T-helper 2 cell treated with Interferon-gamma antibody and Interleukin-4, amounts not matched to agents 5 μg/mL and 100 μg/mL, for 36 hours (primary cell): ENCODE measurements around the gene MXRA5.
"Not testable (repeated sequence)": the region's sequence is repeated elsewhere in the genome, so short reads cannot be mapped to it uniquely, and the experiment has no call there.

Experiments used
- DNase-seq: peaks from one replicate; pipeline ENCODE4 v3.0.0; 2021; ENCODE audit warnings: low spot score
- H3K27ac Mint-ChIP-seq: one replicate; pipeline ENCODE4 v1.8.0; 2021; ENCODE audit warnings: mild to moderate bottlenecking, mixed read lengths
- H3K27me3 Mint-ChIP-seq: one replicate; pipeline ENCODE4 v1.8.0; 2021; ENCODE audit warnings: low read depth, mixed read lengths
- H3K36me3 Mint-ChIP-seq: one replicate; pipeline ENCODE4 v1.8.0; 2021; ENCODE audit warnings: low read depth, mixed read lengths
- H3K4me1 Mint-ChIP-seq: one replicate; pipeline ENCODE4 v1.8.0; 2021; ENCODE audit warnings: low read depth, mixed read lengths
- H3K4me3 Mint-ChIP-seq: one replicate; pipeline ENCODE4 v1.8.0; 2022; ENCODE audit warnings: mild to moderate bottlenecking, moderate library complexity, mixed read lengths
- H3K9me3 Mint-ChIP-seq: one replicate; pipeline ENCODE4 v1.8.0; 2021; ENCODE audit warnings: mixed read lengths

MXRA5 gene

DNA sequence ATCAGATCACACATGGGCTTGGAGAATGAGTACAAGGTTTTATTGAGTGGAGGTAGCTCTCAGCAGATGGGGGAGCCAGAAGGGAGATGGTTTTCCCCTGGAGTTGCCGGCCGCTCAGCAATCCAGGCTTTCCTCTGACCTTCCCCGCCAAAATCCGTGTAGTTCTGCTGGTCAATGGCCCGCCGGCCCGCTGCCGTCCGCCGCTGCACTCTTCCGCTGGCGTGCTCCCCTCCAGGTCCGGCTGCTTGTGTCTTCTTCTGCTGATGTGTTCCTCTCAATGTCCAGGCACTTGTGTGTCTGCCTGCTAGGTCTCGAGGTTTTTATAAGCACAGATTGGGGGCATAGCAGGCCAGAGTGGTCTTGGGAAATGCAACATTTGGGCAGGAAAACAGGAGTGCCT, 14.4 kb upstream of the MXRA5 start:
- DNase-seq: no peak
- Mint-ChIP-seq H3K4me1 (no peaks in the 10 kb centered on the region), H3K9me3 (no peaks in the 10 kb centered on the region), H3K27me3 (no peaks in the 10 kb centered on the region), H3K36me3 (no peaks in the 10 kb centered on the region), H3K4me3 (no peak overlapping the region), H3K27ac (no peak overlapping the region)

DNA sequence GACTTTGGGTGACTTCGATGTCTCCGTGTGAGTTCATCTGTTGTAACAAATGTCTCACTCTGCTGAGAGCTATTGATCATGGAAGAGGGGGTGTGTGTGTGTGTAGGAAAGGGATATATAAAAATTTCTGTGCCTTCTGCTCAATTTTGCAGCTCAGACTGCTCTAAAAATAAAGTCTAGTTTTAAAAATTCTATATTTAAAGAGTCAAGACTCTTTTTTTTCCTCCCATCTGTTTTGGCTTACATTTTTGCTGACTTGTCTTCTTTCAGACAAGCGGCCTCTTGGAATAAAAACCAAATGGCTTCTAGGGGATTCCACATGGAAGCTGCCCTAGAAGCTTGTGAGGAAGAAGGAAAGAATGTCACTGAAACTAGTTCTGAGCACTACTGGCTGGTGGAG, 6.3 kb upstream of the MXRA5 start:
- H3K4me3 Mint-ChIP-seq, H3K36me3 Mint-ChIP-seq, DNase-seq, H3K27ac Mint-ChIP-seq, H3K9me3 Mint-ChIP-seq, H3K4me1 Mint-ChIP-seq, H3K27me3 Mint-ChIP-seq: not testable (repeated sequence)

GRCh38 chrX:3351276-3351675, 4.8 kb upstream of the MXRA5 start:
- no peaks in the 10 kb centered on the region for H3K27me3 Mint-ChIP-seq
- no peak overlapping the region for H3K27ac Mint-ChIP-seq
- H3K9me3 Mint-ChIP-seq: no peaks in the 10 kb centered on the region
- no peaks in the 10 kb centered on the region for H3K4me1 Mint-ChIP-seq
- no peak for DNase-seq
- no peaks in the 10 kb centered on the region for H3K36me3 Mint-ChIP-seq
- H3K4me3 Mint-ChIP-seq: no peak overlapping the region

- H3K27me3 Mint-ChIP-seq: peaks cover 8% of the 10 kb centered on the region
- no peak overlapping the region for H3K4me3 Mint-ChIP-seq
- no peaks in the 10 kb centered on the region for H3K36me3 Mint-ChIP-seq
- no peak for DNase-seq
- H3K4me1 Mint-ChIP-seq: no peaks in the 10 kb centered on the region
- H3K27ac Mint-ChIP-seq: no peak overlapping the region
- H3K9me3 Mint-ChIP-seq: no peaks in the 10 kb centered on the region
Observed at GRCh38 chrX:3348191-3348590, 1.7 kb upstream of the MXRA5 start.

DNA sequence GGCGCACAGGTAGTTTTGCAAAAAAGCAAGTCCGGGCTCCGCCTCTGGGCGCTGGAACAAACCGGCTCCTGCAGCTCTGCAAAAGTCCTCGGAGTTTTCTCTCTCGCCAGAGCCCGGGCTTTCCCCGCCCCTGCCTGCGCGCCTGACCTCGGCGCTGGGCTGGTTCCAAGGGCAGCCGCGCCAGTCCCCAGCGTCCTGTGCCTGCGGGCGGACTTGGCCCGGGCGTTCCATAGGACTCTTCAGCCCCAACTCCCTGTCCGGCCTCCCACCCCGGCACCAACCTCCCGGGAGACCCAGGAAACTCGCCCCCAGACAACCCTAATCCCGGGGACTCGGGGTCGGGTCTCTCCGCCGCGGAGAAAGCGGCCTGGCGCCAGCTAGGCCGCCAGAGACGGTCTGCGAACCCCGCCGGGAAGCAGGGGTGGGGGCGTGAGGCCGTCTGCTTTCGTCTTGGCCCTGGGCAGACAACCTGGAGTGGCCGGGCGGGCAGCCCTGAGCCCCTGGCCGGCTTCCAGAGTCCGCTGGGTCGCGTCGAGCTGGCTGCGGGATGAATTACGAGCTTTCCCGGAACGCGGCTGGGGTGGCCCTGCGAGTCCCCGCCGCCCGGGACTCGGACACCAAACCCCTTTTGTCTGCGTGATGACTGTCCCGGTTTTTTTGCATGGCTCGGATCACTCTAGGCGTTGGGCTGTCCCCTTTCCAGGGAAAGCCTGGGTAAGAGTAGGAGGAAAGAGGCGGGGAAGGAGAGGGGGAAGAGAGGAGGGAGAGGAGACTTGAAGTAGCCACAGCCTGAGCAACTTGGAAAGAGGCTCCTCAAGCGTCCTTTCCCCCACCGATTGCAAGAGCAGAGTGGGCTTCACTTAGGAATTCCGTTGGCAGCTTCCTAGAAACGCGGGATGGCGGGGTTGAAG, 916 bp downstream of the MXRA5 start:
- Mint-ChIP-seq H3K27me3 (peaks cover 8% of the 10 kb centered on the region), H3K27ac (no peak overlapping the region), H3K4me1 (no peaks in the 10 kb centered on the region), H3K4me3 (no peak overlapping the region), H3K9me3 (no peaks in the 10 kb centered on the region), H3K36me3 (no peaks in the 10 kb centered on the region)
- no peak for DNase-seq

GRCh38 chrX:3343569-3343968, 2.9 kb downstream of the MXRA5 start:
- H3K4me3 Mint-ChIP-seq, H3K27me3 Mint-ChIP-seq, DNase-seq: not testable (repeated sequence)

GRCh38 chrX:3340016-3340415, 6.4 kb downstream of the MXRA5 start:
- Mint-ChIP-seq H3K36me3 (no peaks in the 10 kb centered on the region), H3K9me3 (no peaks in the 10 kb centered on the region), H3K27ac (no peak overlapping the region), H3K4me1 (no peaks in the 10 kb centered on the region), H3K27me3 (peaks cover 5% of the 10 kb centered on the region), H3K4me3 (no peak overlapping the region)
- no peak for DNase-seq

More at GRCh38 chrX:3343569-3343968, 2.9 kb downstream of the MXRA5 start:
- not testable (repeated sequence) for H3K4me1 Mint-ChIP-seq, H3K36me3 Mint-ChIP-seq, H3K27ac Mint-ChIP-seq, H3K9me3 Mint-ChIP-seq

GRCh38 chrX:3326681-3327080, 19.8 kb downstream of the MXRA5 start:
- Mint-ChIP-seq H3K36me3 (no peaks in the 10 kb centered on the region), H3K9me3 (no peaks in the 10 kb centered on the region), H3K4me3 (no peak overlapping the region), H3K27me3 (no peaks in the 10 kb centered on the region), H3K4me1 (no peaks in the 10 kb centered on the region), H3K27ac (no peak overlapping the region)
- DNase-seq: no peak

DNA sequence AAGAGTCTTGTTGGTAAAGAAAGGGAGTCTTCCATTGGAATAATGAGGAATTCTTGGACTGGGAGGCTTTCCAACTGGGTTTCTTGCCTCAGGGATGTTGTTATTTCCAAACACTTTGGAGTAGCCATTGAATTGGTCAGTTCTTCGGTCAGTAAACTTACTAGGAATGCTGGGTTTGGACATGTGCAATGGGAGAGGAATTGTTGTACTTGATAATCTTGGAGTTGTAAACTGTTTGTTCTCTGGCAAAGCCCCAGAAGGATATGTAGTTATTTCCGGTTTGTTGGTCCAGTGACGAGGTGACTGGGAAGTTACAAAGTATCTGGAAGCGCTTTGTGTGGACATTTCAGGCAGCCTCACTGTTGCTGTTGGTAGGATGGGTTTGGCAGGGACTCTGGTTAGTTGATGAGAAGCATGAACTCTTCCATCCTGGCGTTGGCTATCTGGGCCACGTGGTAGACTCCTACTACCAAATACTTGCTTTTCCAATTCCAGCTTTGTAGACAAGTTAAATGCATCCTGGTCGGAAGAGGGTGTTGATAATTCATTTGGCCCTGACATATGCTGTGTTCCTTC, 25.9 kb downstream of the MXRA5 start:
- H3K36me3 Mint-ChIP-seq: no peaks in the 10 kb centered on the region

GRCh38 chrX:3317191-3317718, 29.2 kb downstream of the MXRA5 start:
- Mint-ChIP-seq H3K36me3 (no peaks in the 10 kb centered on the region), H3K9me3 (peaks cover 9% of the 10 kb centered on the region), H3K4me3 (no peak overlapping the region), H3K27ac (no peak overlapping the region), H3K4me1 (no peaks in the 10 kb centered on the region), H3K27me3 (no peaks in the 10 kb centered on the region)
- no peak for DNase-seq

More for the DNA sequence above, 25.9 kb downstream of the MXRA5 start:
- no peak overlapping the region for H3K4me3 Mint-ChIP-seq
- H3K27me3 Mint-ChIP-seq: no peaks in the 10 kb centered on the region
- no peaks in the 10 kb centered on the region for H3K4me1 Mint-ChIP-seq
- H3K27ac Mint-ChIP-seq: no peak overlapping the region
- H3K9me3 Mint-ChIP-seq: no peaks in the 10 kb centered on the region
- DNase-seq: no peak

DNA sequence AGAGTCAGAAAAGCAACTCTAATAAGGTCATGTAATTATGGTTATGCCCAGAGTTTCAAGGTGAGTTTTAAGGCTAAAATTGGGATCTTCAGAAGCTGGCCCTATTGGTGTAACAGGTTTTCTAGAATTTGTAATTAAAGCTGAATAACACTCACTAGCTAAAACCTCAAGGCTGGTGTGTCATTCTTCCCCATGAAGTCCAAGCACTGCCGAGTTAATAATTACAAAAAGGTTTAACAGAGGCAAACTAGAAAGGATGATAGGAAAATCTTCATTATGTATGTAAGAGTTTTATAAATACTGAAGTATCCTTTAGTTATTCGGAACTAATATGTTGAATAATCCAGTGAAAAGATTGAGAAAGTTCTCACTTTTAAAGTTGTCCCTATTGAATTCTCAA, 34.3 kb downstream of the MXRA5 start:
- Mint-ChIP-seq H3K4me3 (no peak overlapping the region), H3K4me1 (no peaks in the 10 kb centered on the region), H3K27ac (no peak overlapping the region), H3K27me3 (no peaks in the 10 kb centered on the region), H3K36me3 (no peaks in the 10 kb centered on the region), H3K9me3 (peaks cover 10% of the 10 kb centered on the region)
- no peak for DNase-seq

- H3K27me3 Mint-ChIP-seq: no peaks in the 10 kb centered on the region
- no peak overlapping the region for H3K27ac Mint-ChIP-seq
- H3K9me3 Mint-ChIP-seq: peaks cover 4% of the 10 kb centered on the region
- H3K4me1 Mint-ChIP-seq: no peaks in the 10 kb centered on the region
- no peak for DNase-seq
- H3K4me3 Mint-ChIP-seq: no peak overlapping the region
- H3K36me3 Mint-ChIP-seq: no peaks in the 10 kb centered on the region
Observed at GRCh38 chrX:3307881-3308280, 38.6 kb downstream of the MXRA5 start.

DNA sequence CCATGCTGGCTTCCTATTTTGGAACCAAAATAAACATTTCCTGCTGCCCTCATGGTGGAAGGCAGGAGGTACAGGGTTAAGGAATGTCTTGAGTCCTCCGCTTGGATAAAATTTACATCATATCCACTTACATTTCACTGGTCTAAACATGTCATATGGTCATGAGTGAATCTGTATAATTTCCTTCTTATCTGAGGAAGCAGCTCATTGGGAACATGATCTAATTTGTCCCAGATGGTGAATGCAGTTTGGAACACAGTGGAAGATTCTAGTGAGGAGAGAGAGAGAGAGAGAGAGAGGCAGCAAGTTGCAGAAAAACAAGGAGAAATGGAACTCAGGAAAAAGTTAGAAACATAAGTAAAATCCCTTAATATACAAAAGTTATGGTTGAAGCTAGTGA, 46.8 kb downstream of the MXRA5 start:
- Mint-ChIP-seq H3K4me1 (no peaks in the 10 kb centered on the region), H3K27ac (no peak overlapping the region), H3K27me3 (no peaks in the 10 kb centered on the region), H3K9me3 (no peaks in the 10 kb centered on the region), H3K4me3 (no peak overlapping the region), H3K36me3 (no peaks in the 10 kb centered on the region)
- no peak for DNase-seq

DNA sequence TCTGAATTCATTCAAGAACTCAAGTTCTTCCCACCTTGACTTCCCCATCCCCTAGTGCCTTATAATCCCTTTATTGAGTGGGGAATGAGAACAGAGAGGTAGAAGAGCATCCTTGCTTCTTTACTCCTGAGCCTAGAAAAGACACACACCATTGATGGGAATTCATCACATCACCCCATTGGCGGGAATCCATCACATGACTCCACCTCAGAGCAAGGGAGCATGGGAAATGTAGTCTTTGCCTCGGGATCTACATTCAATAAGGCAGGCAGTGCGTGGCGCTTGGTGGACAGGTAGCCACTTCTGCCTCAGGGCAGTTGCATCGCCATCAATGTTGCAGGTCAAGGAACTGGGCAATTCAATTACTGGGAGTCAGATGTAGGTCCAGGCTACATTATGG, 50.7 kb downstream of the MXRA5 start:
- Mint-ChIP-seq H3K36me3 (no peaks in the 10 kb centered on the region), H3K27me3 (no peaks in the 10 kb centered on the region), H3K27ac (no peak overlapping the region), H3K9me3 (no peaks in the 10 kb centered on the region), H3K4me1 (no peaks in the 10 kb centered on the region), H3K4me3 (no peak overlapping the region)
- no peak for DNase-seq
